ENCODE data around the gene FOXO6.

The FOXO6 gene

DNA sequence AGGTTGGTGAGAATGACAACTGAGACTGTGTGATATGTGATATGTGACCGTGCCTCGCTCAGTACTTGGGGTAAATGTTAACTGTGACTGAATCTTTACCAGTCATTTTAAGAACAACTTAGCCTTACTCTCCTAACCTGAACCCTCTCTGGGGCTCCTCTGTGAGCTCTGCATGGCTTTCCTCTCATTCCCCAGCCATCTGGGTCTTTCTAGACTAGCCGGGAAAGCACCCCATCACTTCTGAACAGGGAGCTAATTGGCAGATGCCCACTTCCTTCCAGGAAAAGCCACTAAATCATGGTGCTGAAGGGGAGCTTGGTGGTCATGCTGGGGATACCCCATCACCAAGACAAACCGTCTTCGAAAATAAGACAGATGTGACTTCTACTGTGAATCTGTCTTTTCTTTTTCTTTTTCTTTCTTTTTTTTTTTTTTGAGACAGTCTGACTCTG lies 16.5 kb upstream of the FOXO6 start:
- no peak overlapping the region for H3K4me3 ChIP-seq (ENCODE audit: low read length)
- no peak for DNase-seq (ENCODE audit: low read depth)
- TF ChIP-seq, protein P1, sequence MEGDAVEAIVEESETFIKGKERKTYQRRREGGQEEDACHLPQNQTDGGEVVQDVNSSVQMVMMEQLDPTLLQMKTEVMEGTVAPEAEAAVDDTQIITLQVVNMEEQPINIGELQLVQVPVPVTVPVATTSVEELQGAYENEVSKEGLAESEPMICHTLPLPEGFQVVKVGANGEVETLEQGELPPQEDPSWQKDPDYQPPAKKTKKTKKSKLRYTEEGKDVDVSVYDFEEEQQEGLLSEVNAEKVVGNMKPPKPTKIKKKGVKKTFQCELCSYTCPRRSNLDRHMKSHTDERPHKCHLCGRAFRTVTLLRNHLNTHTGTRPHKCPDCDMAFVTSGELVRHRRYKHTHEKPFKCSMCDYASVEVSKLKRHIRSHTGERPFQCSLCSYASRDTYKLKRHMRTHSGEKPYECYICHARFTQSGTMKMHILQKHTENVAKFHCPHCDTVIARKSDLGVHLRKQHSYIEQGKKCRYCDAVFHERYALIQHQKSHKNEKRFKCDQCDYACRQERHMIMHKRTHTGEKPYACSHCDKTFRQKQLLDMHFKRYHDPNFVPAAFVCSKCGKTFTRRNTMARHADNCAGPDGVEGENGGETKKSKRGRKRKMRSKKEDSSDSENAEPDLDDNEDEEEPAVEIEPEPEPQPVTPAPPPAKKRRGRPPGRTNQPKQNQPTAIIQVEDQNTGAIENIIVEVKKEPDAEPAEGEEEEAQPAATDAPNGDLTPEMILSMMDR (conservative IDR thresholded peaks at IDR 0.05; ENCODE audit: low read depth, low read length): no peak

DNA sequence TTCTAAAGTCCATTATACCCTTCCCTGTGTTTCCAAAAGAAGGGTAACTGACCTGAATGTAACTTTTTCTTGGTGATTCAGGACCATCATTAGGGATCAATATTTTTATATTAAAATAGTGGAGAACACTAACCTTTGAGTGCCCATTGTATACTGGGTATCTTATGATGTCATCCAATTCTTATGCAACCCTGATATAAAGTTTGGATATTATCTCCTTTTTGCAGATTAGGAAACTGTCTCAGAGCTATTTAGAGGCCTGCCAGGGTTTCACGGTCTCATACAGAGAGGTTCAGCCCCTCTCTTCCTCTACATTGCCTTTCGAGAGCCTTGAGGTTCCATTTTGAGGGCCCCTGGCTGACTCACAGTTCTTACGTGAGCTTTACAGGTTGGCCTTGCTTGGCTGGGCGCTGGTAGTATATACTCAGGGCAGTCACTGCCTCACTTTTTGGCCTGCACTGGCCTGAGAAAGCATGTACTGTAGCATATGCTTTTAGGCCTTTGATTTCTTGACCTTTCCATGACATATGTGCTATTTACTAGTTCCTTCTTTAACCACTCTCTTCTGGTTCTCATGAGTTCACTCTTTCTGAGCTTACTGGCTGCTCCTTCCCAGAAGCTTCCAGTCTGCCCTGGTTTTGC lies 15.7 kb upstream of the FOXO6 start:
- DNase-seq (ENCODE audit: low read depth): no peak
- H3K4me3 ChIP-seq (ENCODE audit: low read length): no peak overlapping the region
- TF ChIP-seq, protein P1 (conservative IDR thresholded peaks at IDR 0.05; ENCODE audit: low read depth, low read length): no peak

DNA sequence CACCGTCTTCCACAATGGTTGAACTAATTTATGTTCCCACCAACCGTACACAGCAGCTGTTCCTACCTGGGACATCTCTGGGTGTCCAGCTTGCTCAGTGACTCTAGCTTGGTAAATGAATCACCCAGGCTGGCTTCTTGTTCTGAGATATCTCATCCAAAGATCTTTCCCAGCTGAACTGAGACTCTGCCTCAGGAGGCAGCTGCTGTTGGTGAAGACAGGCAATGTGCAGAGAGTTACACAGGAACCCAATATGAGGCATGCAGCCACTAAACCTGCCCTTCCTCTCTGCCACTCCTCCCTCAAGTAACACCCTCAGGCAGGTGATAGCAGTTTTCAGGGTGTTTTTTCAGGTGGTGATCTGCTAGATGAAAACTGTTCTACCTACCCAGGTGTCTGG lies 14.0 kb upstream of the FOXO6 start:
- DNase-seq (ENCODE audit: low read depth): no peak
- TF ChIP-seq, protein P1 (conservative IDR thresholded peaks at IDR 0.05; ENCODE audit: low read depth, low read length): no peak
- H3K4me3 ChIP-seq (ENCODE audit: low read length): no peak overlapping the region

DNA sequence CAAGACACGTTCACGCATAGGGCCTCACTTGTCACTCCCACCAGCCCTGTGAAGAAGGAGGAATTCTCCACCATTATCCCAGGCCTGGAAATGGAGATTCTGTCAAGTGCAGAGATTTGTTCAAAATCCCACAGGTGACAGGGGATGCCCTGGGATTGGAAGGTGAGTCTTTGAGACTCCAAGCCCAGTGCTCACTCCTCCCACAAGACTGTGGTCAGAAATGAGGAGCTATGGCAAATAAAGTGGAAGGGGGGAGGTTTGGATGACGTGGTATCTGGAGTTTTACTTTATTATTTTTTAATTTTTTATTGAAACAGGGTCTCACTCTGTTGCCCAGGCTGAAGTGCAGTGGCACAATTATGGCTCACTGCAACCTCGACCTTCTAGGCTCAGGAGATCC lies 12.8 kb upstream of the FOXO6 start:
- TF ChIP-seq, protein P1 (conservative IDR thresholded peaks at IDR 0.05; ENCODE audit: low read depth, low read length): no peak
- DNase-seq (ENCODE audit: low read depth): no peak
- no peak overlapping the region for H3K4me3 ChIP-seq (ENCODE audit: low read length)

DNA sequence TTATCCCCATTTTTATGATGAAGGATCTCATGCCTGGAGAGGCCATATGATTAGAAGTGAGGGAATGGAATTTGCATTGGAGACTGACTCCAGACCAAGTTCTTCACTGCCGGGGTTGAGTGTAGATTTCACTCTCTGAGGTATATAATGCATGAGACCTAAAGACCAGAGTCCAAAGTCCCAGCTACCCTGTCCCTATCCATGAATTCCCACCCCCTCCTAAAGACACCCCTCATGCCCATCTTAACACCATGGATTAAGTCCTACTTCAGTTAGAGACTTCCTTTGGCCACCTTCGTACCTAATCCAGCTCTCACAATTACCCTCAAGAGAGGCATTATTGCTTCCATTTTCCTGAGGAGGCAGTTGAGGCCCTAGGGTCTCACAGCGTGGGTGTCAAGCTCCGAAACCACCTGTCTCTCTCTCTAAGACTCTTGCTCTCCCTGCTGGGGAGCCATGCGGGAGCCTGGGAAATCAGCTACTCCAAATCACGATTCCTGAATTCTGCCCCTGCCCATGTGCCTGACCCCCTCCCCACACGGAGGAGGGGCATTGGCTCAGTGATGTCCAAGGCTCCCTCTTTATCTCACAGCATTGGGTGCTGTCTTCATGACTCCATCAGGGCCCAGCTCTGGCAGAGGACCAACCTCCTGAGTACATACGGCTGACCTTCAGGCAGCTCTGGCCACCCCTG lies 11.7 kb upstream of the FOXO6 start:
- H3K4me3 ChIP-seq (ENCODE audit: low read length): no peak overlapping the region
- TF ChIP-seq, protein P1 (conservative IDR thresholded peaks at IDR 0.05; ENCODE audit: low read depth, low read length): no peak
- DNase-seq (ENCODE audit: low read depth): no peak

DNA sequence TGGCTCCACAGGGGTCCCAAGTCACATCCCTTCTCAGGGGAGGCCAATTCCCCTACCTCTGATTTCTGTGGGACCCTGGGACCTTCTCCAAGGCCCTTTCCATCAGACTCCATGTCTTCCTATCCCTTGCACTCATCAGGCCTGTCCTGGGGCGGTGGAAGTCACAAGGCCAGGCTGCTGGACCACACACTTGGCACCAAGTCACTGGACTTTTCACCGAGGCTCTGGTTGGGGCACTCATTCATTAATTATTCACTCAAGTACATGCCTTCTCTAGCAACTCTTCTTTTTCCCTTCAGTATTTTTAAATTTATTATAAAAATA lies 11.2 kb upstream of the FOXO6 start:
- TF ChIP-seq, protein P1 (conservative IDR thresholded peaks at IDR 0.05; ENCODE audit: low read depth, low read length): no peak
- no peak for DNase-seq (ENCODE audit: low read depth)
- H3K4me3 ChIP-seq (ENCODE audit: low read length): no peak overlapping the region
